ENCODE results near the gene VKORC1.
A peak's percentile ranks its signal among the peaks of the same experiment; 100 is the strongest.

VKORC1 gene

DNA sequence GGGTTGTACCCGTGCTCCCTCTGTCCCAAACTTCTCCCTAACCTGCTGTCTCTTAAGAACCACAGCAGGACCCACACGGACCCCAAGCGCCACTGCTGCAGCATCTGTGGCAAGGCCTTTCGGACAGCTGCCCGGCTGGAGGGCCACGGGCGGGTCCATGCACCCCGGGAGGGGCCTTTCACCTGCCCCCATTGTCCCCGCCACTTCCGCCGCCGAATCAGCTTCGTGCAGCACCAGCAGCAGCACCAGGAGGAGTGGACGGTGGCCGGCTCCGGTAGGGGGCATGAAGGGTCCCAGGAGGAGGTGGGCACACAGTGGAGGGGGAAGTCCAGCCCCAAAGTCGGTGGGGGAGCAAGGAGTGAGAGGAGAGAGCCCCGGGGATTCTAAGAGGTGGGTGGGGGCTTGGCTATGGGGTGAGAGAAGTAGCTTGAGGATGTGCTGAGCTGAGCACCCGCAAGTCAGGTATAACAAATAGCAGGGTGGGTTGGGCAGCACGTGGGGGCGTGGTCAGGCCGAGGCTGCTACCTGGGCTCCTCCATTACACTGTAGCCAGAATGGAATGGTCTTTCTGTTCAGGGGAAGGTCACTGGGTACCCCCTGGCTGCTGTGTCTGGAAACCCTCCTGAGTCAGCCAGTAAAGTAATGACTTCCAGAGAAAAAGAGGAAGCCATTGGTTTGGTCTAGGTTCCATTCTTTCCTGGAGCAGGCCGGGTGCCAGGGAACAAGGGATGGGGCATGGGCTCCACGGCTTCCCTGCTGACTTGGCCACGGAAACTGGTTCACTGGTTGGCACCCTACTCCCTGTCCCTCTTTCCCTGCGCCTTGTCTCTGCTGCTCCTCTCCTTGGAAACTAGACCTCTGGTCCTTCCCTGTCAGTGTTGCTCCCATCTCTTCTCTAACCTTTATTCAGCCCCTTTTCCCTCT lies 12.9 kb downstream of the VKORC1 start:
- DNase-seq, result no peak

DNA sequence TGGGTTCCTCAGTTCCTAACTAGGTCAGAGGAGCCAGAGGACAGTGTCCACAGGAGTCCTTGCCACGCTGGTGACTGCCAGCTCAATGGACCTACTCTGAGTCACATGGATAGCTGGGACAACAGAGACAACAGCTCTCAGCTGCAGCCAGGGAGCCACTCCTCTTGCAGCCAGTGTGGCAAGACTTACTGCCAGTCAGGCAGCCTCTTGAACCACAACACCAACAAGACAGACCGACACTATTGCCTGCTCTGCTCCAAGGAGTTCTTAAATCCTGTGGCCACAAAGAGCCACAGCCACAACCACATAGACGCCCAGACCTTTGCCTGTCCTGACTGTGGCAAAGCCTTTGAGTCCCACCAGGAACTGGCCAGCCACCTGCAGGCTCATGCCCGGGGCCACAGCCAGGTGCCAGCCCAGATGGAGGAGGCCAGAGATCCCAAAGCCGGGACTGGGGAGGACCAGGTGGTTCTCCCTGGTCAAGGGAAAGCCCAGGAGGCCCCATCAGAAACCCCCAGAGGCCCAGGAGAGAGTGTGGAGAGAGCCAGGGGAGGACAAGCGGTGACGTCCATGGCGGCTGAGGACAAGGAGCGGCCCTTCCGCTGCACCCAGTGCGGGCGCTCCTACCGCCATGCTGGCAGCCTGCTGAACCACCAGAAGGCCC lies 13.7 kb downstream of the VKORC1 start:
- no peak for DNase-seq

DNA sequence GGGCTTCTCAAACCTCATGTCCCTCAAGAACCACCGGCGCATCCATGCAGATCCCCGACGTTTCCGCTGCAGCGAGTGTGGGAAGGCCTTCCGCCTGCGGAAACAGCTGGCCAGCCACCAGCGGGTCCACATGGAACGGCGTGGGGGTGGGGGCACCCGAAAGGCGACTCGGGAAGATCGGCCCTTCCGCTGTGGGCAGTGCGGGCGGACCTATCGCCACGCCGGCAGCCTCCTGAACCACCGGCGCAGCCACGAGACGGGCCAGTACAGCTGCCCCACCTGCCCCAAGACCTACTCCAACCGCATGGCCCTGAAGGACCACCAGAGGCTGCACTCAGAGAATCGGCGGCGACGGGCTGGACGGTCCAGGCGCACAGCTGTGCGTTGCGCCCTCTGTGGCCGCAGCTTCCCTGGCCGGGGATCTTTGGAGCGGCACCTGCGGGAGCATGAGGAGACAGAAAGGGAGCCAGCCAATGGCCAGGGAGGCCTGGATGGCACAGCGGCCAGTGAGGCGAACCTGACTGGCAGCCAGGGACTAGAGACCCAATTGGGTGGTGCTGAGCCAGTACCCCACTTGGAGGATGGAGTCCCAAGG lies 14.5 kb downstream of the VKORC1 start:
- DNase-seq, result no peak

DNA sequence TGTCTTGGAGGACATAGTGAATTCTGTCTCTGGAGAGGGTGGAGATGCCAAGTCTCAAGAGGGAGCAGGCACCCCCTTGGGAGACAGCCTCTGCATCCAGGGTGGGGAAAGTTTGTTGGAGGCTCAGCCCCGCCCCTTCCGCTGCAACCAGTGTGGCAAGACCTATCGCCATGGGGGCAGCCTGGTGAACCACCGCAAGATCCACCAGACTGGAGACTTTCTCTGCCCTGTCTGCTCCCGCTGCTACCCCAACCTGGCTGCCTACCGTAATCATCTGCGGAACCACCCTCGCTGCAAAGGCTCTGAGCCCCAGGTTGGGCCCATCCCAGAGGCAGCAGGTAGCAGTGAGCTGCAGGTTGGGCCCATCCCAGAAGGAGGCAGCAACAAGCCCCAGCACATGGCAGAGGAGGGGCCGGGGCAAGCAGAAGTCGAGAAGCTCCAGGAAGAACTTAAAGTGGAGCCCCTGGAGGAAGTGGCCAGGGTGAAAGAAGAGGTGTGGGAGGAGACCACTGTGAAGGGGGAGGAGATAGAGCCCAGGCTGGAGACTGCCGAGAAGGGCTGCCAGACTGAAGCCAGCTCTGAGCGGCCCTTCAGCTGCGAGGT lies 15.2 kb downstream of the VKORC1 start:
- no peak for DNase-seq

DNA sequence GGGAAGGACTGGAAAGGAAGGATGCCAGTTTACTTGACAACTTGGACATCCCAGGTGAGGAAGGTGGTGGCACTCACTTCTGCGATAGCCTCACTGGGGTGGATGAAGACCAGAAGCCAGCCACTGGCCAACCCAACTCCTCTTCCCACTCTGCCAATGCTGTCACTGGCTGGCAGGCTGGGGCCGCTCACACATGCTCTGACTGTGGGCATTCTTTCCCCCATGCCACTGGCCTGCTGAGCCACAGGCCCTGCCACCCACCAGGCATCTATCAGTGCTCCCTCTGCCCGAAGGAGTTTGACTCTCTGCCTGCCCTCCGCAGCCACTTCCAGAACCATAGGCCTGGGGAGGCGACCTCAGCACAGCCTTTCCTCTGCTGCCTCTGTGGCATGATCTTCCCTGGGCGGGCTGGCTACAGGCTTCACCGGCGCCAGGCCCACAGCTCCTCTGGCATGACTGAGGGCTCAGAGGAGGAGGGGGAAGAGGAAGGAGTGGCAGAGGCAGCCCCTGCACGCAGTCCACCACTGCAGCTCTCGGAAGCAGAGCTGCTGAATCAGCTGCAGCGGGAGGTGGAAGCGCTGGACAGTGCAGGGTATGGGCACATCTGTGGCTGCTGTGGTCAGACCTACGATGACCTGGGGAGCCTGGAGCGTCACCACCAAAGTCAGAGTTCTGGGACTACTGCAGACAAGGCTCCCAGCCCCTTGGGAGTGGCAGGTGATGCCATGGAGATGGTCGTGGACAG lies 15.8 kb downstream of the VKORC1 start:
- DNase-seq, result no peak

DNA sequence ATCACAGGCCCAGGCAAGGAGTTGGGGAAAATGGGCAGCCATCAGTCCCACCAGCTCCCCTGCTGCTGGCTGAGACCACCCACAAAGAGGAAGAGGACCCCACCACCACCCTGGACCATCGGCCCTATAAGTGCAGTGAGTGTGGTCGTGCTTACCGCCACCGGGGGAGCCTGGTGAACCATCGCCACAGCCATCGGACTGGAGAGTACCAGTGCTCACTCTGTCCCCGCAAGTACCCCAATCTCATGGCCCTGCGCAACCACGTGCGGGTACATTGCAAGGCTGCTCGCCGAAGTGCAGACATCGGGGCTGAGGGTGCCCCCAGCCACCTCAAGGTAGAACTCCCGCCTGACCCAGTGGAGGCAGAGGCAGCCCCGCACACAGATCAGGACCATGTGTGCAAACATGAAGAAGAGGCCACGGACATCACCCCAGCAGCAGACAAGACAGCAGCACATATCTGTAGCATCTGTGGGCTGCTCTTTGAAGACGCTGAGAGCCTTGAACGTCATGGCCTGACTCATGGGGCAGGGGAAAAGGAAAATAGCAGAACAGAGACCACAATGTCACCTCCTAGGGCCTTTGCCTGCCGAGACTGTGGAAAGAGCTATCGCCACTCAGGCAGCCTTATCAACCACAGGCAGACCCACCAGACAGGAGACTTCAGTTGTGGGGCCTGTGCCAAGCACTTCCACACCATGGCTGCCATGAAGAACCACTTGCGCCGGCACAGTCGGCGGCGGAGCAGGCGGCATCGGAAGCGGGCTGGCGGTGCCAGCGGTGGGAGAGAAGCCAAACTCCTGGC lies 16.8 kb downstream of the VKORC1 start:
- no peak for DNase-seq

DNA sequence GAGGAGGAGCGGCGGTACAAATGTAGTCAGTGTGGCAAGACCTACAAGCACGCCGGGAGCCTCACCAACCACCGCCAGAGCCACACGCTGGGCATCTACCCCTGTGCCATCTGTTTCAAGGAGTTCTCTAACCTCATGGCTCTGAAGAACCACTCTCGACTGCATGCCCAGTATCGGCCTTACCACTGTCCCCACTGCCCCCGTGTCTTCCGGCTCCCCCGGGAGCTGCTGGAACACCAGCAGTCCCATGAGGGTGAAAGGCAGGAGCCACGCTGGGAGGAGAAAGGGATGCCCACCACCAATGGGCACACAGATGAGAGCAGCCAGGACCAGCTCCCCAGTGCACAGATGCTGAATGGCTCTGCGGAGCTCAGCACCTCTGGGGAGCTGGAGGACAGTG lies 17.6 kb downstream of the VKORC1 start:
- DNase-seq, result no peak

DNA sequence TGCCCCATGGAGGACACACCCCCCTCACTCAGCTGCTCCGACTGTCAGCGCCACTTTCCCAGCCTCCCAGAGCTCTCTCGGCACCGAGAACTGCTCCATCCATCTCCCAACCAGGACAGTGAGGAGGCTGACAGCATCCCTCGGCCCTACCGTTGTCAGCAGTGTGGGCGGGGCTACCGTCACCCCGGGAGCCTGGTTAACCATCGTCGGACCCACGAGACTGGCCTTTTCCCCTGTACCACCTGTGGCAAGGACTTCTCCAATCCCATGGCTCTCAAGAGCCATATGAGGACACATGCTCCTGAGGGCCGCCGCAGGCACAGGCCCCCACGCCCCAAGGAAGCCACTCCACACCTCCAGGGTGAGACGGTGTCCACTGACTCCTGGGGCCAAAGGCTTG lies 18.3 kb downstream of the VKORC1 start:
- DNase-seq, result no peak

DNA sequence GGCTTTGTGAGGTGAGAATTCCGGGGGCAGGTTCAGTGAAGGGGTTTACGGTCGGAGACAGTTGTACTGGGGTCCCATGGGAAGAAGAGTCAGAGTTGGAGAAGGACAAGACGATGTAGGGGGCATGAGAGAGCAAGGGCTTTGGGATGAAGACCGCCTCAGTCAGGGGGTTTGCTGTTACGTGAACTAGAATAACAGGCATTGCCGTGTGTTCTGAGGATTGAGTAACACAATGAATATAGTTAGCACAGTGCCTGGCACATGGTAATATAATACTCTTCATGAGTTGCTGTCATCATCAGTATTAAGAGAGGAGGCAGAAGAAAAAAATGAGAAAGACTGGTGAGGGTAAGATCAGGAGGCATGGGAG lies 19.8 kb downstream of the VKORC1 start:
- no peak for DNase-seq

DNA sequence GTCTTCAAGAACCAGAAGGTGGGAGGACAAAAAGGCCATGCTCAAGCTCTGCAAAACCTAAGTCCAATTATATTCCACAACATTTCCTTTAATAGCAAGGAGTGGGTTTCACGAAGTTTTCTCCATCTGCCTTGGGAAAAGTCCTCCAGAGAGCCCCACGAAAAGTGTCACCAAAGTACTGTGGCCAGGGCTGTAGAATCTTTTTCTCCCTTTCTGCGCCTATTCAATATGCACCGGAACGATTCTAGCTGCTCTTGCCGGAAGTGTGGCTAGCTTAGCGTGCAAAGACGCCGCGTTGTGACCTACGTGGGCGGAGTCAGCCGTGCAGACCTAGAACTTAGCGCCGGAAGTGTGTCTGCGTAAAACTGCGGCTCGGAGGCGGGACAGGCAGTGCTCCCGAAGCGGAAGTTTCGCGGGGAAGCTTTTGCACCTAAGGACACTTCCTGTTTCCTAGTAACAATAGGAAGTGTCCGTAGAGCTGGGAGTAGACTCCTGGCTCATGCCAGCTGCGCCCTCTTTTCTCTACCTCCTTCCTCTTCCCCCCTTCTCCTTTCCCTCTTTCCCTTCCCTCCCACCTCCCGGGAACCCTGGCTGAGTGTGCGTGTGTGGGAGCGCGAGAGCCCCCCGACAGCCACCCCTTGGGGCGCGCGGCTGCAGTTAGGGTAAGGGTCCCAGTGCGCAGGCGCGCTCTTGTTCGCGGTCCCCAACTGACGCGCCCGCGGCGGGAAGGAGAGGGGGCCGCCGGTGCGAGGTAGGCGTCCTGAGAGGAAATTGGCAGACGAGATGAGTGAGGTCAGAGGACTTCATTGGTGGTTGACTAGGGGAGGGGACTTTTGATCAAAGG lies 20.4 kb downstream of the VKORC1 start, which contains the start of the genes ZNF646 and ZNF668:
ZNF646 (plus strand) TSS at position 453 of the 844 bp plus-strand sequence. CDS start 1,903 bp downstream, outside the sequence.
ZNF668 (minus strand) TSS at position 271 of the 844 bp plus-strand sequence. CDS start 9,781 bp downstream, outside the sequence.
- peak; percentile 95 for DNase-seq

DNA sequence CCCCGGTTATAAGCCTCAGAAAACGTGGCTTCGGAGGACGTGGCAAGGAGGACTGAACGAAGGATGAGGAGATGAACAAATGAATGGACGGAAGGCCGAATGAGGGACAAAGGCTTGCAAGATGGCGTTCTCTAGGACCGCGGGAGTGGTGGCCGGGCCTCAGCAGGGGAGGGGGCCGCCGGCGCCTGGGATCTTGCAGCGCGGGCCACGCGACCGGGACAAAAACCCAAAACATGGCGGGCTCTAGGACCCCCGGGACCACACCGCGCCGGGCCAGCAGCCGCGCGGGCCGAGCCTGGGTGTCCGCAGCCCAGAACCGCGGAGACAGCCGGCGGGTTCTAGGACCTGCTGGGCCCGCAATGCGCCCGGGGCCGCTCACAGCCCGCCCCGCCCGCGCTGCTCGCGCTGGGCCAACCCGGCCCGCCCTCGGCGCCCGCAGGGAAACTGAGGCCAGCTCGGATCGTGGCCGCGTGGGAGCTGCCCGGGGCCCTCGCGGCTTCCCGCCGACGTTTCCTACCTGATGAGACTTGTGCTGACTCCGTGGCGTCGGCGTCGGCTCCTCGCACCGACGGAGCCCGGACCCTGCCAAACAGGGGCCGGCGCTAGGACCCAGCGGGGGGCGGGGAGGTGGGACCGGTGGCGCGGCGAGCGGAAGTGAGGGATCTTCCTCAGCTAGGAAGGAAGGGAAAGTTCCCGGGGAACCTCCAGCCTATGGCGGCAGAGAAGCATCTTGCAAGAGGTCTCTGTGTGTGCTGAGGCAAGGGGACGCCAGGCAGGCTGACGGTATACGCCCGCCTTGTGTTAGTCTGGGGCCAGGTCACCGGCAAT lies 21.2 kb downstream of the VKORC1 start:
- peak; percentile 87 for DNase-seq

DNA sequence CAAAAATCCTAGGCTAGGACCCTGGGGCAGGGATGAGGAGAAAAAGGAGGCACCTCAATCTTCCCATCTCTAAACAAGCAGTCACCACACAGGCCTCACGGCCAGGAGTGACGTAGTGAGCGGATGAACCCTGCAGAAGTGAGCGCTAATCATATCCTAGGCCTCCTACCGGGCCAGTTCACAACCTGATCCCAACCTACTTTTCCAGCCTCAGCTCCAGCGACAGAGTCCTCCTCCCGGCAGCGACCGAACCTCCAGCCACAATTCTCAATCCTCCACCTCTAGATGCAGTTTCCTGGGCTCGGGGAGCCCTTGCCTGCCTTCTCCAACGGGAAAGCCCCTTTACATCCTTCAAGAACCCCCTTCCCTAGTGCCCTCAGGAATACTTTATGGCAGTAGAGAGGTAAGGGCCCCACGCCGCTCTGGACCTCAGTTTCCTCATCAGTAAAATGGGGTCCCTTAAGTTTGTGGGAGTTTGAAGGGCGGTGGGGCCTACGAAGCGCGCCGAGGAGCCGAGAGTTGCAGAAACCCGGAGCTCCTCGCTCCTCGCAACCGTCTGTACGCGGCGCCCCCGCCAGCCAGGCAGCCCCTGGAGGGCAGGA lies 22.0 kb downstream of the VKORC1 start:
- DNase-seq, result no peak

DNA sequence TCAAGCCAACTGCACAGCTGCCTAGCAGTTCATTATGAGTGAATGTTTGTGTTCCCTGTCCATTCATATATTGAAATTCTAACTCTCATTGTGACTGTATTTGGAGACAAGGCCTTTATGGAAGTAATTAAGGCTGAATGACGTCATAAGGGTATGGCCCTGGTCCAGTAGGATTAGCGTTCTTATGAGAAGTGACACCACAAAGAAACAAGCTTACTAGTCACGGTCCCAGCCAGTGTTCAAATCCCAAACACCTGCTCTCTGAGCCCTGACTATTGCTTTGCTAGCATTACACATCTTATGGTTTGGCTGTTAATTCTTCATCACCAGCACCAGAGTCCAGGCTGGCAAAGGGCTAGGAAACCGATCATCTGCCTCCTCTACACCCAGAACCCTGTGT lies 22.7 kb downstream of the VKORC1 start:
- DNase-seq, result no peak

DNA sequence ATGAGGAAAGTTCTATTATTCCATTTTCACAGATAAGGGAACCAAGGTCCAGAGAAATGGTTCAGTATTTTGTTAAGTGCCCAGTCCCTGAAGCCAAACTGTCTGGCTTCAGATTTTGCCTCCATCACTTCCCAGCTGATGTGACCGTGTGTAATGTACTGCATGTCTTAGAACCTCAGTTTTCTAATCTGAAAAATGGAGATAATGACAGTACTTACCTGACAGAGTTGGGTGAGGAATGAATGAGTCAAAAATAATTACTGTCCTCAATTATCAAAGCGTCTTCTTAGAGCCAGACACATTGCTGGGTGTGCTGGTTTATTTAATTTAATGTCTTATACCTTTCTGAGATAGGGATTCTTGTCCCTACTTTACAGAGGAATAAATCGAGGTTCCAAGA lies 27.3 kb downstream of the VKORC1 start:
- no peak for DNase-seq

DNA sequence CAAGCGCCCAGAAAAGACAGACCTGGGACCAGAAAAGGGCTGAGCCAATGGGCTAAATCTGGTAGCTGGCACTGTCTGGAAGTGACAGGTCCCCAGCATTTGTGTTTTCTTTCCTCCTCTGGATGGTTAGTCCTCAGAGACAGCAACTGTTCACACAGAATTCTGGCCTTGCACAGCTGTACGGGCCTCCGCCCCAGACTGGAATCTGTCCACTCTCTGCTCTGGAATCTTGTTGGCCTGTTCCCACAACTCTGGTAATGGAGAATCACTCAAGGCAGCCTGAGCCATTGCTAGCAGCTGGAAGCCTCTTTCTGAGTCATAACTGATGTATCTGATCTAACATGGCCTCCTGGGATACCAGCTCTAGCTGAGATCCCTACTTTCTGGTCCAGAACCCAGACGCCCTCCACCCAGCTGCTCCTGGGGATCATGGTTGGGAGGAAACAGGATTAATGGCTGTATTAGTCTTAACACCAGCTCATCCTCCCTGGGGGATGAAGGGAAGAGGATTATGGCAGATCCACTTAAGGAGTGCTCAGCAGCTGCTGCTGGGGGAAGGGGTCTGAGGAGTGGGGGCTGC lies 29.6 kb downstream of the VKORC1 start:
- no peak for DNase-seq

DNA sequence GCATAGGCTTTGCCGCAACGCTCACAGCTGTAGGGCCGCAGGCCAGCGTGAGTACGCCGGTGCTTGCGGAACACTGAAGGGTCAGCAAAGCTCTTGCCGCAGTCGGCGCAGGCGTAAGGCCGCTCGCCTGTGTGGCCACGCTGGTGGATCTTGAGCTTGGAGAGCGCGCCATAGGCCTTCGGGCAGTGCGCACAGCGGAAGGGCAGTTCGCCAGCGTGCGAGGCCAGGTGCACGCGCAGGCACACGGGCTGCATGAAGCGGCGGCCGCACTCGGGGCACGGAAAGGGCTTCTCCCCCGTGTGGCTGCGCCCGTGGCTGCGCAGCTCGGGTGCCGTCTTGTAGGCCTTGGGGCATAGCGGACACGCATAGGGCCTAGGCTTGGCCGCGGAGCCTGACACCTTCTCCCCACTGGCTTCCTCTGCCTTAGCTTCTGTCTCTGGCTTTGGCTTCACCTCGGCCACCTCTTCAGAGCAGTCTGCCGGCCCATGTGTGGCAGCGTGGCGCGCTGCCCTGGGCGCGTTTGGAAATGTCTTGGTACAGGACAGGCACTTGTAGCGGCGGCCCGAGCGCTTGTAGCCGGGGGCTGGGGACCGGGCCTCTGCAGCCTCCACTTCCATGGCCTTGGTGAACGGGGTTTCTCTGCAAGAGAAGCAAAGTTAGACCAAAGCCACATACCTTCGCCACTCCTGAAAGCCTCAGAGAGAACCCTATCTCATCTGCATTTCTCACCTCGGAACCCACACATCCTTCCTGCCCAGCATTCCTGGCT lies 30.6 kb downstream of the VKORC1 start:
- DNase-seq, result no peak

DNA sequence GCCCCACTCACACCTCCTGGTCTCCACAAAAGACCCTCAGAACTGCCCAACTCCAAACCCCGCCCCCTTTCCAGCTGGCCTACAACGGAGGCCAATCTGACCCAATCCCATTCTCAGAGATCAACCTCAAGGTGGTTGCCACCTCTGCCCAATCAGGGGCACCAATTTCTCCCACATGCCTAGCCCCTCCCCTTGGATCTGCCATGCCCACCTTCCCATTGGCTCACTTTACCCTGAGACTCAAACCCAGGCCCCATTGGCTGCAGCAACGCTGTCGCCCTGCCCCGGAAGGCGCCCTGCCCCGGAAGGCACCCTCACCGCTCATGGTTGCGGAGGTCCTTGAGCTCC lies 31.1 kb downstream of the VKORC1 start:
- DNase-seq, result no peak

DNA sequence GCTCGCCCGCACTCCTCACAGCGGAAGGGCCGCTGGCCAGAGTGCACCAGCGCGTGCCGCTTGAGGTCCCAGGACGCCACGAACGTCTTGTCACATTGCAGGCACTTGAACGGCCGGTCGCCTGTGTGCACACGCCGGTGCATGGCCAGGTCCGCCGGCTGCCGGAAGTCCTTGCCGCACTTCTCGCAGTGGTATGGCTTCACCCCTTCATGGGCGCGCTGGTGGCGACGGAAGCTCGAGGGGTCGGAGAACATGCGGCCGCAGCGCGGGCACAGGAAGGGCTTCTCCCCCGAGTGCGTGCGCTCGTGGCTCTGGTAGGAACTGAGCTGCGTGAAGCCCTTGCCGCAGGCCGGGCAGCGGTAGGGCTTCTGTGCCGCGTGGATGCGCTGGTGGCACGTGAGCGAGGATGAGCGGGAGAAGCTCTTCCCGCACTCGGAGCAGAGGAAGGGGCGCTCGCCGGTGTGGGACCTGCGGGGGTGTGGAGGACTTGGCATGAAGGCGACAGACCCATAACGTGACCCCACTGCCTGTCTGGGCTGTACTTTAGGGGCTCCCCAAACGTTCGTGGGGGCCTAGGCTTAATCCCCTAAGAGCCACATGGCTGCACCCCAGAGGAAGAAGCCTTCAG lies 32.7 kb downstream of the VKORC1 start:
- DNase-seq, result no peak
